Spleen (tissue), 7 donors: ENCODE data around the gene RFNG.

ENCODE experiments used
- POLR2A ChIP-seq, 3 donors: fragments of 450-650 bp; IDR thresholded peaks; one replicate each; pipeline ENCODE4 v1.5.1; 2017; ENCODE audit warnings: antibody characterized with exemption in 3 of 3, mild to moderate bottlenecking in 1 of 3
- POLR2AphosphoS5 ChIP-seq, 3 donors: sonication (generic); formaldehyde crosslinking; IDR thresholded peaks; one replicate each; pipeline ENCODE4 v1.5.1; 2017; ENCODE audit warnings: antibody characterized with exemption in 3 of 3
- TF ChIP-seq, protein P1 (sequence below), 11 experiments: fragments of 200-600 bp in 7 of 11; fragments of 450-650 bp in 4 of 11; sonication (generic) in 4 of 11; IDR thresholded peaks in 8 of 11; conservative IDR thresholded peaks in 3 of 11; 1 replicate in 7 of 11; 2 replicates in 4 of 11; pipeline versions ENCODE4 v1.4.0 to v1.8.0; 2016 to 2021; ENCODE audit warnings: antibody characterized with exemption in 11 of 11, inconsistent platforms in 4 of 11, mild to moderate bottlenecking in 1 of 11
- donor health status: DM: no; HTN: no; CAD: no; lungs with moderate emphysema.
- donor health status: DM: no; HTN: no; CAD: no.
- donor health status: DM: no; HTN: no; CAD: no.

DNA sequence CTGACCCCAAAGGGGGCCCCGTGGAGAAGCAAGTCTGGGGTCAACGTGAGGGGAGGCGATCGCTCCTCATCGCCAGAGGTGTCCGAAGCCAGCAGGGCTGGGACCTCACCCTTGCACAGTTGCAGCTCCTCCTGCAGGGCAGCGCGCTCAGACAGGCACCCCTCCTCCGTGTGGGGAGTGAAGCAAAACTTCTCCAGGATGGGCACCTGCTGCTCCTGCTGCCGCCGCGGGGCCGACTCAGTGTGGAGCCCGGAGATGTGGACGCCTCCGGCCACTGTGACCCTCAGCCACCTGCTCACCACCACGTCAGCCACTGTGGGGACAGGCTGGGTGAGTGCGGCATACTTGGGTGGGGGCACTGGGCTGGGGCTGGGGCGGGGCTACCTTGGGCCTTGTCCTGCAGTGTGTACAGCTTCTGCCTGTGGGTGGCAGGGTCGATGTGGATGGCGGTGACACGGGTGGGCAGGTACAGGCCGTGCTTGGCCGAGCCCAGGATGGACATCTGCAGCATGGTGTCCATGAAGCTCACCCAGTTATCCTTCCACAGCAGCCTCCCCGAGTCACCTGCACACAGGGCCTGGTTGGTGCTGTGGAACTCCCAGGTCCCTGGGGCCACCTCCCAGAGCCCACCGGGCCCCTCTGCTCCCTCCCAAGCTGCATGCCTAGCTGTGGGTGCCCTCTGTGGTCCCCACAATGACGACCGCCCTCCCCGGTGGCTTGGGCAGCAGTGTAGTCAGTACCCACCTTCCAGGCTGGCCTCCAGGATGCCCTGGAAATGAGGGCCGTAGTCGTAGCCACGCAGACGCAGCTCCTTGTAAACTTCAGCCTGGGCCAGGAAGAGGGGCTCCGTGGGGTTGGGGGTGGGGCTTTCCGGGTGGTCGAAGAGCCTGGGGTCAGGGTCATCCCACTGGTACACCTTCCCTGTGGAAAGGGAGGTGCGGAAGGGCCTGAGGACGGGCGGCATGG, 35.6 kb upstream of the RFNG start:
- TF ChIP-seq, protein P1, sequence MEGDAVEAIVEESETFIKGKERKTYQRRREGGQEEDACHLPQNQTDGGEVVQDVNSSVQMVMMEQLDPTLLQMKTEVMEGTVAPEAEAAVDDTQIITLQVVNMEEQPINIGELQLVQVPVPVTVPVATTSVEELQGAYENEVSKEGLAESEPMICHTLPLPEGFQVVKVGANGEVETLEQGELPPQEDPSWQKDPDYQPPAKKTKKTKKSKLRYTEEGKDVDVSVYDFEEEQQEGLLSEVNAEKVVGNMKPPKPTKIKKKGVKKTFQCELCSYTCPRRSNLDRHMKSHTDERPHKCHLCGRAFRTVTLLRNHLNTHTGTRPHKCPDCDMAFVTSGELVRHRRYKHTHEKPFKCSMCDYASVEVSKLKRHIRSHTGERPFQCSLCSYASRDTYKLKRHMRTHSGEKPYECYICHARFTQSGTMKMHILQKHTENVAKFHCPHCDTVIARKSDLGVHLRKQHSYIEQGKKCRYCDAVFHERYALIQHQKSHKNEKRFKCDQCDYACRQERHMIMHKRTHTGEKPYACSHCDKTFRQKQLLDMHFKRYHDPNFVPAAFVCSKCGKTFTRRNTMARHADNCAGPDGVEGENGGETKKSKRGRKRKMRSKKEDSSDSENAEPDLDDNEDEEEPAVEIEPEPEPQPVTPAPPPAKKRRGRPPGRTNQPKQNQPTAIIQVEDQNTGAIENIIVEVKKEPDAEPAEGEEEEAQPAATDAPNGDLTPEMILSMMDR (IDR thresholded peaks at IDR 0.05 in 8 of 11, conservative IDR thresholded peaks at IDR 0.05 in 3 of 11): no peak
- TF ChIP-seq POLR2A (IDR thresholded peaks at IDR 0.05): no peak
- TF ChIP-seq POLR2AphosphoS5 (IDR thresholded peaks at IDR 0.05): no peak
